GM19099 (cell line): ENCODE results near the gene TBX5.

Source experiments
- POLR2A ChIP-seq: IDR thresholded peaks from 3 replicates; pipeline ENCODE4 v1.6.1; 2011; ENCODE audit warnings: low read depth; ENCODE audit not compliant: insufficient read length; ENCODE audit errors: extremely low read depth

Gene TBX5

DNA sequence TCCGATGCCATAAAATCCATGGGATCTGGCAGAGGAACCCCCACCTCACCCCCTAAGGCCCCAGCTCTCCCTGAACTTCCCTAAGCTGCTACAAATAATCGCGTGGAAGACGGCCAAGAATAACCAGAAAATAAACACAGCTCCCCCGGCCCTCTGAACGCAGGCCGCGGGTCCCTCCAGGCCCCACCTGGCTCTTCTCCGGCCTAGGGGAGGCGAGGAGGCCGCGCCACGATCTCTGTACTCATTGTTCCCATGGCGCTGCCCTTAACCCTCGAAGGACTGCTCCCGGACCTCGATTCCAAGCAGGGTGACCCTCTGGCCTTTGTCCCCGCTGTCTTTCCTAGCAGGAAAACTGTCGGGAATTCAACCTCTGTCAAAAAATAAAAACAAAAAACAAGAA lies 33.9 kb upstream of the TBX5 start:
- TF ChIP-seq POLR2A: no peak

DNA sequence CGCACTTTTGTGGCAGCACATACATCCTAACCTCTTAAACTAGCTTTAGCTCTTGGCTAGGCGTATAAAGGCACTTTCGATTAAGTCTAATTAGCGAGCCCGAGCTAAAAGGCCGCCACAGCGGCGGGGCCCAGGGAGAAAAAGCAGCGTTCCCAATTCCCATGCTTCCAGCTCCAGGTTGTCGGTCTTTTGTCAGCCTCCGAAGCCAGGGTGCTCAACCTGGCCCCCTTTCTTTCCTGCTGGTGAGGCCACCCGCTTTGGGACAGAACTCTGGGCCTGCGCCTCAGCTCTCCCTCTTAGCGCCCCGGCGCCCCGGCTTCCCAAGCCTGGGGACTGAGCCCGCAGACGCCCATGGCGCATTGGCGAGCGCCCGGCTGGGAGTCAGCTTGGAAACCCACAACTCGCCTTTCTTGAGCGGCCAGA lies 33.3 kb upstream of the TBX5 start:
- no peak for TF ChIP-seq POLR2A

GRCh38 chr12:114438635-114439256 lies 32.8 kb upstream of the TBX5 start:
- TF ChIP-seq POLR2A: no peak

GRCh38 chr12:114434341-114434740 lies 28.4 kb upstream of the TBX5 start:
- TF ChIP-seq POLR2A: no peak

GRCh38 chr12:114431902-114432301 lies 26.0 kb upstream of the TBX5 start:
- no peak for TF ChIP-seq POLR2A

DNA sequence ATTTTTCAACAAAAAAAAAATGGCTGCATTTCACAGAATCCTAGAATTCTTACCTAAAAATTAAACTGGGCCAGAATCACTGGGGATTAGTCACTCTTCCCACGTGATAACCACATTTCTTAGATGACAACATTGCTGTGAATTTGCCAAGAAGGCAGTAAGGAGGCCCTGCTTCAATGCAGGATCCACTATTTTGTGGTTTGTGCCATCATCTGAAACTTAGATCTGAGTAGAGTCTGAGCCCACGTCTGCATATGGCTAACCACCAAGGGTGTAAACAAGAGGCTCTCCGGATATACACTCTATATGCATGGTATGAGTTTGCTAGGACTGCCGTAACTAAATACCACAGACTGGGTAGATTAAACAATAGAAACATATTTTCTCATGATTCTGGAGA lies 24.4 kb upstream of the TBX5 start:
- no peak for TF ChIP-seq POLR2A

- no peak for TF ChIP-seq POLR2A
Observed at GRCh38 chr12:114425031-114425626, 19.2 kb upstream of the TBX5 start.

DNA sequence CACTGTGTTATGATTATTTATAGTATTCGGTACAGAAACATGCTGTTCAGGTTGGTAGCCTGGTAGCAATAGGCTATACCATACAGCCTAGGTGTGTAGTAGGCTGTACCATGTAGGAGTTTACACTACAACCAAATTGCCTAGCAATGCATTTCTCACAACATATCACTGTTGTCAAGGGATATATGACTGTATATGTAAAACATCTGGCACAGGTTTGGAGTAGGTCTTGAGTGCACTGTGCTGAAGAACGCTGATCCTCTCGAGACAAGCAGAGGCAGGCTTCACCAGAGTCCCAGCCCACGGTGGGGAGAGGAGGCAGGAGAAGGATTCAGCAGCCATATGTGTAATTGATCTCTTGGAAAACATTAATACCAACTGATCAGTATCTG lies 15.0 kb upstream of the TBX5 start:
- no peak for TF ChIP-seq POLR2A

DNA sequence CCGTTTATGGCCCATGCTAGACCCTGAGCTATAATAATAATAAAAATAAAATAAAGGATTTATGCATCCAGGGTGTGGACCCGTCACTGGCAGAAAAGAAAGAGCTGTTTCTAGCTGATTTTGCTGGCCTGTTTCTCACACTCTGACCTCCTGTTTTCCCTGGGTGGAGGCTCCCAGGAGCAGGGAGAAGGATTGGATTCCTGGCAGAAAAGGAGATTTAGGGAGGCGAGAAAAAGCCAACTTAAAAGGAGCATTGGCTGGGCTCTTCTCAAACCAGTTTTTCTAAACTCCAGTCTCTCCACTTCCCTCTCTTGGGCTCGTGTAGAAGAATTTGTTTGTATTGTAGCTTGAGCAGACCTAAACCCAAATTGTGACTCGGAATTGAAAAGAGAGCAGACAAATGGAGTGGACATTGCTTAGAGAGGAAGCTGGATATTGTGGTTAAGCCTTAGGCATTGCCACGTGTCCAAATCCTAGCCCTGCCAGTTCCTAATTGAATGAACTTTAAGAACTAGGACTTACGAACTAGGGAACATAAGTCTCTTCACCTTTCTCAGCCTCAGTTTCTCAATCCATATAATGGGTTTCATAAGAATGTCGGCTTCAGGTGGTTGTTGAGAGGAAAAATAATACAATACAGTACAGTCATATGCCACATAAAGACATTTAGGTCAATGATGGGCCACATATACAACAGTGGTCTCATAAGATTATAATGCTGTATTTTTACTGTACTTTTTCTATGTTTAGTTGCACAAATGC lies 14.4 kb upstream of the TBX5 start:
- TF ChIP-seq POLR2A: no peak

GRCh38 chr12:114416028-114416427 lies 10.1 kb upstream of the TBX5 start:
- TF ChIP-seq POLR2A: no peak

DNA sequence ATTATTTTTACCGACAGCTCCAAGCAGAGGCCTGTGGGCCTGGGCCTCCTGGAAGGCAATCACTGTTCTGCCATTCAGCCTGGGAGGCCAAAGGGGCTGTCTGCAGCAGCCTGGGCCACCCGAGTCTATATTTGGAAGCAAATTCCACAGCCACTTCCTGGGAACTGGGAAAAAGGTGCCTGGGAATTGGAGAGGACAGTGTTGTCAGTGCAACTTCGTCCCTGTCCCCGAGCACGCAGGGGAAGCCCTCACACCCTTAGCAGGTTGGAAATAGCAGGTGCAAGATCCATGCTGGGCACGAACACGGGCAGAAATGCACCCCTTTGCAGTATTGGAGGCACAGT lies 9.6 kb upstream of the TBX5 start:
- no peak for TF ChIP-seq POLR2A

GRCh38 chr12:114414866-114415524 lies 9.1 kb upstream of the TBX5 start:
- no peak for TF ChIP-seq POLR2A

GRCh38 chr12:114414031-114414865 lies 8.3 kb upstream of the TBX5 start:
- TF ChIP-seq POLR2A: no peak

DNA sequence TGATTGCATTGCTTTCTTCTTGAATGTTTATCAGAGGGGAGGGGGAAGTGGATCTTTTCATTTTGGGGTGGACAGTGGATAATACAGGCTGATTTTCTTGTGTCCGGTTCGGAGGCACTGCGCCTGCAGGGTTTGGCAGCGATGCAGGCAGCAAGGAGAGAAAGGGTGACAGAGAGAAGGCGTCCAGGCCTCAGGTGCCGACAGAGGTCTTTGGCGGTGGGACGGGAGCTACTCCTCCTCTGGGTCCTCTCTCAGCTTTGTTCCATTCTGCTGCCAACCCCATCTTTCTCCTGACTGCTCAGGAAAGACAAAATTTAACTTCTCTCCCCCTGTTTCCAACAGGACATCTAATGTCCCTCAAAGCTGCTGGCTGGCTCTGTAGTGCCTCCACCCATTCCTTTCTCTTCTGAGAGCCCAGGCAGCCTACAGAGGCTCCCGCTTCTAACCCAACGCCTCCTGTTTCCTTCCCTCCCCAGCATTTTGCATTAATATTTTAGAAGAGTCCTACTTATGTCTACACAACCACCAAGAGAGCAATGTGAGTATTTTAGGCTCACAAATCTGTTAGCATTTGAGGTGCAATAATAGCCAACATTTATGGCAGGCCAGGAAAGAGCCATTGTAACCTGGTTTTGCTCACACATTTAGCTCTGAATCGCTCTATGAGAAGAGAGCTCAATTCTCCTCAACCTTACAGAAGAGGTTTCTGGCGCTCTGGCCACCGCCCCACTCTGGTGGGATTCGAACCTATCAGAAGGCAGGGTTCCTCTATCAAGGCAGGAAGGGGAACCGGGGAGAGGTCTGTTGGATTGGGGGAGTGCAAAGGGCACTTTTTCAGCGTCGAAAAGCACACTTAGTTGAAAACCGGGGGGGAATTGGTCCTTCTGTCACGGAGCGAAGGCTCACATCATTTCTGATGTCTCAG lies 7.1 kb upstream of the TBX5 start:
- TF ChIP-seq POLR2A: no peak
